Fibroblast of lung (primary cell): Measurements from ENCODE around the gene ARHGAP18.

Experiments used
- CTCF ChIP-seq, 2 donors: IDR thresholded peaks in 1 of 2; conservative IDR thresholded peaks in 1 of 2; 1 replicate in 1 of 2; 2 replicates in 1 of 2; pipeline ENCODE4 v1.5.1; 2011 to 2012; ENCODE audit warnings: low read length in 2 of 2, control low read depth in 1 of 2, inconsistent platforms in 1 of 2, low read depth in 1 of 2, mild to moderate bottlenecking in 1 of 2
- EZH2 ChIP-seq: IDR thresholded peaks from 2 replicates; pipeline ENCODE4 v1.5.1; 2012; ENCODE audit warnings: low read length, control low read depth, mild to moderate bottlenecking; ENCODE audit errors: missing control alignments

GRCh38 chr6:129660346-129660676 is 49.7 kb downstream of the ARHGAP18 start:
- TF ChIP-seq CTCF (conservative IDR thresholded peaks at IDR 0.05 in 1 of 2, IDR thresholded peaks at IDR 0.05 in 1 of 2; ENCODE audit: low read depth in 1 of 2, low read length in 2 of 2) (no peak), EZH2 (no peak)
